ENCODE data around the gene CACNG5.

CACNG5 gene

GRCh38 chr17:66834919-66835454, at the start of gene CACNG5:
Gene CACNG5, plus strand, starts transcription at chr17:66835117. Its CDS starts 42,216 bp downstream, at chr17:66877333.
- DNase-seq (ENCODE audit: low spot score) = no peak

GRCh38 chr17:66786107-66786506, 48.8 kb upstream of the CACNG5 start:
- DNase-seq (ENCODE audit: low spot score) = no peak

GRCh38 chr17:66787914-66788313, 47.0 kb upstream of the CACNG5 start:
- DNase-seq (ENCODE audit: low spot score) = no peak

- DNase-seq (ENCODE audit: low spot score) = no peak
Observed at GRCh38 chr17:66789093-66789492, 45.8 kb upstream of the CACNG5 start.

GRCh38 chr17:66789961-66790437, 44.9 kb upstream of the CACNG5 start:
- no peak for DNase-seq (ENCODE audit: low spot score)

- DNase-seq (ENCODE audit: low spot score) = no peak
Observed at GRCh38 chr17:66790501-66791061, 44.3 kb upstream of the CACNG5 start.

- no peak for DNase-seq (ENCODE audit: low spot score)
Observed at GRCh38 chr17:66791347-66791746, 43.6 kb upstream of the CACNG5 start.

GRCh38 chr17:66793814-66794213, 41.1 kb upstream of the CACNG5 start:
- no peak for DNase-seq (ENCODE audit: low spot score)

- DNase-seq (ENCODE audit: low spot score) = no peak
Observed at GRCh38 chr17:66795486-66795885, 39.4 kb upstream of the CACNG5 start.

- DNase-seq (ENCODE audit: low spot score) = no peak
Observed at GRCh38 chr17:66799849-66800537, 34.9 kb upstream of the CACNG5 start.

- no peak for DNase-seq (ENCODE audit: low spot score)
Observed at GRCh38 chr17:66803474-66803951, 31.4 kb upstream of the CACNG5 start.

- DNase-seq (ENCODE audit: low spot score) = no peak
Observed at GRCh38 chr17:66805567-66805966, 29.4 kb upstream of the CACNG5 start.

- no peak for DNase-seq (ENCODE audit: low spot score)
Observed at GRCh38 chr17:66807182-66807581, 27.7 kb upstream of the CACNG5 start.

- no peak for DNase-seq (ENCODE audit: low spot score)
Observed at GRCh38 chr17:66809408-66809807, 25.5 kb upstream of the CACNG5 start.

- DNase-seq (ENCODE audit: low spot score) = no peak
Observed at GRCh38 chr17:66810951-66811682, 23.8 kb upstream of the CACNG5 start.

GRCh38 chr17:66811683-66812054, 23.2 kb upstream of the CACNG5 start:
- no peak for DNase-seq (ENCODE audit: low spot score)

- no peak for DNase-seq (ENCODE audit: low spot score)
Observed at GRCh38 chr17:66812571-66812970, 22.3 kb upstream of the CACNG5 start.

GRCh38 chr17:66813296-66813695, 21.6 kb upstream of the CACNG5 start:
- no peak for DNase-seq (ENCODE audit: low spot score)

- no peak for DNase-seq (ENCODE audit: low spot score)
Observed at GRCh38 chr17:66814026-66814425, 20.9 kb upstream of the CACNG5 start.

- no peak for DNase-seq (ENCODE audit: low spot score)
Observed at GRCh38 chr17:66814570-66814969, 20.3 kb upstream of the CACNG5 start.

GRCh38 chr17:66817750-66818149, 17.2 kb upstream of the CACNG5 start:
- no peak for DNase-seq (ENCODE audit: low spot score)

GRCh38 chr17:66819466-66819865, 15.5 kb upstream of the CACNG5 start:
- DNase-seq (ENCODE audit: low spot score) = no peak

- no peak for DNase-seq (ENCODE audit: low spot score)
Observed at GRCh38 chr17:66822009-66822408, 12.9 kb upstream of the CACNG5 start.
